Body of pancreas (tissue), 4 donors: ENCODE data around the gene PCBP3. TPM values are rescaled to one million over a fixed set of nuclear protein-coding genes. Genes with fewer than 3 reads are reported as not detected.
A peak's percentile ranks its signal among the peaks of the same experiment; 100 is the strongest.

Experiments
- ATAC-seq: fragments of 150-250 bp; one replicate; pipeline ENCODE4 v1.9.1; 2016
- DNase-seq, 4 donors: peaks; one replicate each; pipeline ENCODE4 v3.0.0-alpha.2; 2019
- H3K27ac ChIP-seq, 4 donors: fragments of 200-600 bp; sonication (generic); 1 replicate in 3 of 4; 2 replicates in 1 of 4; pipeline versions ENCODE4 v1.5.1 to v1.6.1; 2016 to 2019; ENCODE audit warnings: mild to moderate bottlenecking in 1 of 4, mixed read lengths in 1 of 4, moderate library complexity in 1 of 4
- H3K27me3 ChIP-seq, 2 donors: fragments of 200-600 bp; sonication (generic); one replicate each; pipeline ENCODE4 v1.6.0; 2016; ENCODE audit warnings: mild to moderate bottlenecking in 1 of 2
- H3K36me3 ChIP-seq, 2 donors: fragments of 200-600 bp; sonication (generic); replicated peaks in 1 of 2; 2 replicates each; pipeline ENCODE4 v1.5.1; 2016; ENCODE audit warnings: low read depth in 2 of 2; ENCODE audit not compliant: insufficient read depth in 1 of 2
- H3K4me1 ChIP-seq: fragments of 200-600 bp; sonication (generic); one replicate; pipeline ENCODE4 v1.6.0; 2016
- H3K4me3 ChIP-seq, 2 donors: fragments of 200-600 bp; sonication (generic); 1 replicate in 1 of 2; 2 replicates in 1 of 2; pipeline ENCODE4 v1.5.1; 2016 to 2019
- H3K9me3 ChIP-seq, 3 donors: fragments of 200-600 bp; sonication (generic); 1 replicate in 2 of 3; 2 replicates in 1 of 3; pipeline ENCODE4 v1.5.1; 2016
- CTCF ChIP-seq, 7 experiments: fragments of 450-650 bp in 4 of 7; fragments of 200-600 bp in 3 of 7; sonication (generic) in 3 of 7; IDR thresholded peaks; one replicate each; pipeline ENCODE4 v1.5.1; 2016 to 2019; ENCODE audit warnings: antibody characterized with exemption in 7 of 7
- POLR2A ChIP-seq, 3 donors: fragments of 450-650 bp; IDR thresholded peaks; one replicate each; pipeline ENCODE4 v1.6.1; 2016; ENCODE audit warnings: antibody characterized with exemption in 3 of 3, mild to moderate bottlenecking in 2 of 3
- WGBS, 2 donors: methylation state at CpG; one replicate each; pipeline ENCODE4 v1.1.5; 2017; 5-methylcytosine and 5-hydroxymethylcytosine counted together
- intact Hi-C: fragments of 100-400 bp; cut with DNase I; formaldehyde crosslinking; loops from one replicate; pipeline ENCODE4 v1.15.1; 2023
- total RNA-seq, 2 donors: library from RNA; depleted of rRNA; stranded (reverse); fragments of >200 nt; gene quantifications; one replicate each; pipeline ENCODE4 v1.1.0, GENCODE V29; 2016

PCBP3 gene
- total RNA-seq, 2 donors from 2014 or later, result 1.3 to 4.6 TPM

- Histone ChIP-seq H3K36me3 (no peaks in the 10 kb centered on the region), H3K4me1 (peaks cover 38% of the 10 kb centered on the region), H3K27me3 (peaks cover 0 to 15% of the 10 kb centered on the region in 2 donors), H3K27ac (no peak overlapping the region), H3K9me3 (no peaks in the 10 kb centered on the region), H3K4me3 (no peak overlapping the region)
- no peak for TF ChIP-seq CTCF (IDR thresholded peaks at IDR 0.05)
- TF ChIP-seq POLR2A (IDR thresholded peaks at IDR 0.05), result no peak
- ATAC-seq (no peak), DNase-seq (peak in 1 of 4 donors; percentile 13)
- 8 to 32% methylated on average over 2 to 4 of the region's 5 CpGs for WGBS, 2 donors
- intact Hi-C loops, result no loop called here
These were observed 333.9 kb downstream of the PCBP3 start for GRCh38 chr21:45977396-45977795.

- H3K9me3 ChIP-seq, result no peaks in the 10 kb centered on the region
- peaks cover 0 to 6% of the 10 kb centered on the region in 2 donors for H3K27me3 ChIP-seq
- no peak for TF ChIP-seq CTCF (IDR thresholded peaks at IDR 0.05)
- no peak for TF ChIP-seq POLR2A (IDR thresholded peaks at IDR 0.05)
- ATAC-seq (no peak), DNase-seq (peak in 2 of 4 donors; percentile 7 to 8)
- no peak overlapping the region for H3K4me3 ChIP-seq
- intact Hi-C loops, result no loop called here
- no peak overlapping the region for H3K27ac ChIP-seq
- H3K4me1 ChIP-seq, result peaks cover 29% of the 10 kb centered on the region
- WGBS, 2 donors, result 61 to 91% methylated on average over 4 to 20 of the region's 20 CpGs
- no peaks in the 10 kb centered on the region for H3K36me3 ChIP-seq
These were observed 335.7 kb downstream of the PCBP3 start for GRCh38 chr21:45979141-45979631.

- DNase-seq, result peak in 2 of 4 donors; percentile 8 to 9
- Histone ChIP-seq H3K4me3 (no peak overlapping the region), H3K27me3 (peaks cover 0 to 3% of the 10 kb centered on the region in 2 donors), H3K36me3 (no peaks in the 10 kb centered on the region), H3K27ac (no peak overlapping the region), H3K9me3 (no peaks in the 10 kb centered on the region), H3K4me1 (peaks cover 25% of the 10 kb centered on the region)
- TF ChIP-seq POLR2A (IDR thresholded peaks at IDR 0.05), result no peak
- no peak for TF ChIP-seq CTCF (IDR thresholded peaks at IDR 0.05)
- intact Hi-C loops, result no loop called here
- WGBS, 2 donors, result 48 to 66% methylated on average over 2 to 7 of the region's 7 CpGs
- no peak for ATAC-seq
These were observed 336.1 kb downstream of the PCBP3 start for GRCh38 chr21:45979651-45980050.

GRCh38 chr21:45980271-45980670, 336.7 kb downstream of the PCBP3 start:
- Histone ChIP-seq H3K4me3 (no peak overlapping the region), H3K4me1 (peaks cover 24% of the 10 kb centered on the region), H3K27ac (no peak overlapping the region), H3K36me3 (no peaks in the 10 kb centered on the region), H3K27me3 (no peaks in the 10 kb centered on the region), H3K9me3 (no peaks in the 10 kb centered on the region)
- TF ChIP-seq CTCF (IDR thresholded peaks at IDR 0.05) (no peak), POLR2A (IDR thresholded peaks at IDR 0.05) (no peak)
- DNase-seq (peak in 1 of 4 donors; percentile 8), ATAC-seq (no peak)
- intact Hi-C loops, result no loop called here
- 40 to 43% methylated on average over 2 of the region's 2 CpGs for WGBS, 2 donors

- no peak for ATAC-seq
- H3K9me3 ChIP-seq, result no peaks in the 10 kb centered on the region
- no peak for DNase-seq
- H3K4me1 ChIP-seq, result peaks cover 24% of the 10 kb centered on the region
- H3K27me3 ChIP-seq, result no peaks in the 10 kb centered on the region
- TF ChIP-seq CTCF (IDR thresholded peaks at IDR 0.05), result no peak
- no peak overlapping the region for H3K4me3 ChIP-seq
- H3K27ac ChIP-seq, result peak overlapping the region in 3 of 4 donors; percentile 37 to 63 (median 59)
- intact Hi-C loops, result no loop called here
- H3K36me3 ChIP-seq, result no peaks in the 10 kb centered on the region
These were observed 337.2 kb downstream of the PCBP3 start for GRCh38 chr21:45980697-45981096.
